Neuronal stem cell (in vitro differentiated cells): ENCODE results near the gene FAF1.

Experiments
- DNase-seq: peaks from one replicate; pipeline ENCODE4 v3.0.0-alpha.2; 2013; ENCODE audit warnings: low spot score
- H2AFZ ChIP-seq: one replicate; pipeline ENCODE4 v1.6.1; 2013; ENCODE audit warnings: mild to moderate bottlenecking, low read length, inconsistent platforms
- H2AK5ac ChIP-seq: 2 replicates; pipeline ENCODE4 v1.6.1; 2013; ENCODE audit warnings: low read depth, mild to moderate bottlenecking, inconsistent platforms, low read length, moderate library complexity, mixed read lengths
- H2BK120ac ChIP-seq: 2 replicates; pipeline ENCODE4 v1.6.1; 2013; ENCODE audit warnings: low read depth, mild to moderate bottlenecking, inconsistent platforms, low read length, moderate library complexity, mixed read lengths
- H2BK12ac ChIP-seq: one replicate; pipeline ENCODE4 v1.6.1; 2013; ENCODE audit warnings: low read length, inconsistent platforms
- H2BK15ac ChIP-seq: 2 replicates; pipeline ENCODE4 v1.6.1; 2013; ENCODE audit warnings: mild to moderate bottlenecking, low read length, inconsistent platforms, mixed read lengths
- H2BK5ac ChIP-seq: one replicate; pipeline ENCODE4 v1.6.1; 2013; ENCODE audit warnings: inconsistent platforms, mild to moderate bottlenecking, low read length, moderate library complexity
- H3K14ac ChIP-seq: one replicate; pipeline ENCODE4 v1.6.1; 2013; ENCODE audit warnings: low read length, inconsistent platforms
- H3K18ac ChIP-seq: 2 replicates; pipeline ENCODE4 v1.6.1; 2013; ENCODE audit warnings: low read length, inconsistent platforms
- H3K23ac ChIP-seq: 2 replicates; pipeline ENCODE4 v1.6.1; 2013; ENCODE audit warnings: low read depth, mild to moderate bottlenecking, mixed read lengths, low read length, inconsistent platforms; ENCODE audit not compliant: poor library complexity
- H3K27ac ChIP-seq: replicated peaks from 3 replicates; pipeline ENCODE4 v1.5.1; 2013; ENCODE audit warnings: low read length, inconsistent platforms
- H3K27me3 ChIP-seq, 3 experiments: 2 replicates each; pipeline ENCODE4 v1.6.1; 2013; ENCODE audit warnings: low read length in 3 of 3, mild to moderate bottlenecking in 2 of 3, inconsistent platforms in 1 of 3, low read depth in 1 of 3, mixed read lengths in 1 of 3, moderate library complexity in 1 of 3; ENCODE audit not compliant: control insufficient read depth in 3 of 3, insufficient read depth in 3 of 3
- H3K36me3 ChIP-seq, 2 donors: replicated peaks in 1 of 2; 2 replicates each; pipeline ENCODE4 v1.6.1; 2013; ENCODE audit warnings: low read length in 2 of 2; ENCODE audit not compliant: control insufficient read depth in 2 of 2, insufficient read depth in 2 of 2
- H3K4ac ChIP-seq: 2 replicates; pipeline ENCODE4 v1.6.1; 2013; ENCODE audit warnings: inconsistent platforms, mild to moderate bottlenecking, low read length, moderate library complexity
- H3K4me1 ChIP-seq, 2 donors: 1 replicate in 1 of 2; 2 replicates in 1 of 2; pipeline ENCODE4 v1.6.1; 2013; ENCODE audit warnings: low read length in 2 of 2, low read depth in 1 of 2; ENCODE audit not compliant: control insufficient read depth in 2 of 2, insufficient read depth in 1 of 2
- H3K4me2 ChIP-seq: one replicate; pipeline ENCODE4 v1.6.1; 2013; ENCODE audit warnings: mild to moderate bottlenecking, low read length, inconsistent platforms; ENCODE audit not compliant: insufficient read depth, poor library complexity, severe bottlenecking
- H3K4me3 ChIP-seq, 2 donors: 2 replicates each; pipeline ENCODE4 v1.5.1; 2013; ENCODE audit warnings: low read length in 2 of 2, mild to moderate bottlenecking in 2 of 2, inconsistent platforms in 1 of 2, moderate library complexity in 1 of 2
- H3K79me1 ChIP-seq: one replicate; pipeline ENCODE4 v1.6.1; 2013; ENCODE audit warnings: low read depth, mild to moderate bottlenecking, inconsistent platforms, low read length, moderate library complexity
- H3K9ac ChIP-seq: one replicate; pipeline ENCODE4 v1.6.1; 2013; ENCODE audit warnings: mild to moderate bottlenecking, low read depth, low read length, inconsistent platforms; ENCODE audit not compliant: poor library complexity
- H3K9me3 ChIP-seq, 2 donors: replicated peaks in 1 of 2; 2 replicates each; pipeline versions ENCODE3 to v1.6.1; 2013; ENCODE audit warnings: low read length in 2 of 2, mild to moderate bottlenecking in 2 of 2, inconsistent platforms in 1 of 2, low read depth in 1 of 2, mixed read lengths in 1 of 2, moderate library complexity in 1 of 2; ENCODE audit not compliant: control insufficient read depth in 2 of 2, insufficient read depth in 1 of 2
- H4K8ac ChIP-seq: one replicate; pipeline ENCODE4 v1.6.1; 2013; ENCODE audit warnings: low read depth, mild to moderate bottlenecking, inconsistent platforms, low read length, moderate library complexity
- H4K91ac ChIP-seq: one replicate; pipeline ENCODE4 v1.6.1; 2013; ENCODE audit warnings: low read length, low read depth, mild to moderate bottlenecking, inconsistent platforms; ENCODE audit not compliant: poor library complexity
- WGBS, 2 donors: extraction: QIAGEN DNeasy Blood & Tissue Kit; methylation state at CpG; one replicate each; pipeline ENCODE4 v1.1.7; 2013; ENCODE audit warnings: missing lambda C conversion rate in 2 of 2, mixed read lengths in 1 of 2; ENCODE audit not compliant: insufficient read length in 2 of 2, insufficient replicate concordance in 1 of 2; ENCODE audit errors: extremely low coverage in 2 of 2; 5-methylcytosine and 5-hydroxymethylcytosine counted together

Gene FAF1

DNA sequence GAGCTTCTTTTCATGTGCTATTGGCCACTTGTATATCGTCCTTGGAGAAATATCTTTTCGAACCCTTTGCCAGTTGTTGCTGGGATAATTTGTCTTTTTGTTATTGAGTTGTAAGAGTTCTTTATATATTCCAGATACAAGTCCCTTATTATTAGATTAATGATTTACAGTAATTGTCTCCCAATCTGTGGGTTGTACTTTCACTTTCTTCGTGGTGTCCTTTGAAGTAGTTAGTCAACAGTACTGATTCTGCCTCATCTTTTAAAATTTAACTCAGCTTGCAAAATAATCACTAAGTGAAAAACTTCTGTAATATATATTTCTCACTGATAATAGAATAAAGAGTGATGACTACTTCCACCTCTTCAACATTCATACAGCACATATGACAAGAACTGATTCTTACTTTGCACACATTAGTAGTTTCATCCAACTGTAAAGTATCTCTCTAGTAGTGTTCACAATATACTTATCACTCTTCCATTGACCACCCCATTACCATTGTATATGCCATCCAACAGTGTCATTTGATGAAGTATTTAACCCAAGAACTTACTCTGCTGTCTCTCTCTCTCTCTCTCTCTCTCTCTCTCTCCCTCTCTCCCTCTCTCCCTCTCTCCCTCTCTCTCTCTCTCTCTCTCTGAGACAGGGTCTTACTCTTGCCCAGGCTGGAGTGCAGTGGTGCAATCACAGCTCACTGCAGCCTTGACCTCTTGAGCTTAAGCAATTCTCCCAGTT lies 432.6 kb downstream of the FAF1 start:
- Histone ChIP-seq H4K91ac (no peak overlapping the region), H3K36me3 (no peaks in the 10 kb centered on the region), H2BK120ac (no peak overlapping the region), H3K9me3 (peaks cover 0 to 10% of the 10 kb centered on the region in 2 donors), H3K18ac (no peak overlapping the region), H2AFZ (no peak overlapping the region), H3K4me3 (no peak overlapping the region), H3K4ac (no peak overlapping the region), H3K4me2 (no peak overlapping the region), H2AK5ac (no peak overlapping the region), H3K27me3 (no peaks in the 10 kb centered on the region), H2BK5ac (no peak overlapping the region), H3K79me1 (no peaks in the 10 kb centered on the region), H4K8ac (no peak overlapping the region), H3K9ac (no peak overlapping the region), H3K27ac (no peak overlapping the region), H3K4me1 (no peaks in the 10 kb centered on the region), H2BK12ac (no peak overlapping the region), H3K14ac (no peak overlapping the region), H2BK15ac (no peak overlapping the region), H3K23ac (no peak overlapping the region)
- DNase-seq, result no peak
- no CpG with 5 or more reads among the region's 3 CpGs for WGBS, 2 donors

DNA sequence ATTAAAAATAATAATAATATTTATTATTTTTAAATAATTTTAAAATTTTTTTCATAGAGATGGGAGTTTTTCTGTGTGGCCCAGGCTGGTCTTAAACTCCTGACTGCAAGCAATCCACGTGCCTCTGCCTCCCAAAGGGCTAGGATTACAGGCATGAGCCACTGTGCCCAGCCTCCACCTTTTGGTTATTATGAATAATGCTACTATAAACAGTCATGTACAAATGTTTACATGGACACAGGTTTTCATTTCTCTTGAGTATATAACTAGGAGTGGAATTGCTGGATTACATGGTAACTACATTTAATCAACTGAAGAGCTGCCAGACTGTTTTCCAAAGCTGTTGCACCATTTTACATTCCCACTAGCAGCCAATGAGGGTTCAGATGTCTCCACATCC lies 433.6 kb downstream of the FAF1 start:
- no peak overlapping the region for H3K14ac ChIP-seq
- H3K9me3 ChIP-seq, result peaks cover 0 to 10% of the 10 kb centered on the region in 2 donors
- DNase-seq, result no peak
- no peak overlapping the region for H3K4me3 ChIP-seq
- H2BK12ac ChIP-seq, result no peak overlapping the region
- no peak overlapping the region for H3K4ac ChIP-seq
- no peak overlapping the region for H3K4me2 ChIP-seq
- no peak overlapping the region for H3K9ac ChIP-seq
- no peaks in the 10 kb centered on the region for H3K4me1 ChIP-seq
- no peak overlapping the region for H3K27ac ChIP-seq
- no peak overlapping the region for H2BK5ac ChIP-seq
- no peaks in the 10 kb centered on the region for H3K79me1 ChIP-seq
- no peaks in the 10 kb centered on the region for H3K36me3 ChIP-seq
- H3K27me3 ChIP-seq, result no peaks in the 10 kb centered on the region
- H4K91ac ChIP-seq, result no peak overlapping the region
- no peak overlapping the region for H4K8ac ChIP-seq
- H2AK5ac ChIP-seq, result no peak overlapping the region
- no CpG with 5 or more reads among the region's 1 CpG for WGBS, 2 donors
- no peak overlapping the region for H3K18ac ChIP-seq
- H3K23ac ChIP-seq, result no peak overlapping the region
- no peak overlapping the region for H2AFZ ChIP-seq
- H2BK120ac ChIP-seq, result no peak overlapping the region
- no peak overlapping the region for H2BK15ac ChIP-seq

DNA sequence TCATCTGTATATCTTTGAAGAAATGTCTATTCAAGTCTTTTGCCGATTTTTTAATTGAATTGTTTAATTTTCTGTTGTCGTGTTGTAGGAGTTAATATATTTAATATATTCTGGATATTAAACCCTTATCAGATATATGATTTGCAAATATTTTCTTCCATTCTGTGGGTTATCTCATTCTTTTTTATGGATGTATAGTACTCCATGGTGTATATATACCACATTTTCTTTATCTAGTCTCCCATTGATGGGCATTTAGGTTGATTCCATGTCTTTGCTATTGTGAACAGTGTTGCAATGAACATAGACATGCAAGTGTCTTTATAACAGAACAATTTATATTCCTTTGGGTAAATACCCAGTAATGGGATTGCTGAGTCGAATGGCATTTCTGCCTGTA lies 436.5 kb downstream of the FAF1 start:
- H3K4me1 ChIP-seq, result no peaks in the 10 kb centered on the region
- peaks cover 0 to 10% of the 10 kb centered on the region in 2 donors for H3K9me3 ChIP-seq
- DNase-seq, result no peak
- no peak overlapping the region for H3K9ac ChIP-seq
- no peak overlapping the region for H4K8ac ChIP-seq
- no peaks in the 10 kb centered on the region for H3K36me3 ChIP-seq
- H2BK120ac ChIP-seq, result no peak overlapping the region
- no peak overlapping the region for H4K91ac ChIP-seq
- no peak overlapping the region for H3K27ac ChIP-seq
- no peak overlapping the region for H2BK12ac ChIP-seq
- no peak overlapping the region for H3K4me3 ChIP-seq
- H2AK5ac ChIP-seq, result no peak overlapping the region
- no peak overlapping the region for H2BK5ac ChIP-seq
- no peak overlapping the region for H2AFZ ChIP-seq
- no peak overlapping the region for H3K23ac ChIP-seq
- H2BK15ac ChIP-seq, result no peak overlapping the region
- H3K79me1 ChIP-seq, result no peaks in the 10 kb centered on the region
- no peak overlapping the region for H3K4ac ChIP-seq
- H3K18ac ChIP-seq, result no peak overlapping the region
- WGBS, 2 donors, result no CpG with 5 or more reads among the region's 3 CpGs
- no peaks in the 10 kb centered on the region for H3K27me3 ChIP-seq
- H3K14ac ChIP-seq, result no peak overlapping the region
- H3K4me2 ChIP-seq, result no peak overlapping the region

DNA sequence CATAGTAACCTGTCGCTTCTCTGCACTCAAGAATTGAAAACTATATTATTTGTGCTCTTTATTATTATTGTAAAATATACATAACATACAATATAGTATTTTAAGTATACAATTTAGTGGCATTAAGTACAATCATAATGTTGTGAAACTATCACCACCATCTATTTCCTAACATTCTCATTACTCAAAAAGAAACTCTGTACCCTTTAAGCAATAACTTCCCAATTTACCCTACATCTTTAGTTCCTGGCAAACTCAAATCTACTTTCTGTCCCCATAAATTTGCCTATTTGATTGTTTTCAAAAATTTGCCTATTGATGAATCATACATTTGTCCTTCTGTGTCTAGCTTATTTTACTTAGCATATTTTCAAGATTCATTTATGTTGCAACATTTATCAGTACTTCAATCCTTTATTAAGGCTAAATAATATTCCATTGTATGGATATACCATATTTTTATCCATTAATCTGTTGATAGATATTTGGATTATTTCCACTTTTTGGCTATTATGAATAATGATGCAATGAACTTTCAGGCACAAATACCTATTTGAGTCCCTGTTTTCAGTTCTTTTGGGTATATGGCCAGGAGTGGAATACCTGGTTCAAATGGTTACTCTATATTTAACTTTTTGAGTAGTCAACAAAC lies 437.2 kb downstream of the FAF1 start:
- Histone ChIP-seq H3K23ac (no peak overlapping the region), H4K8ac (no peak overlapping the region), H3K4me1 (no peaks in the 10 kb centered on the region), H2AK5ac (no peak overlapping the region), H2BK15ac (no peak overlapping the region), H3K9ac (no peak overlapping the region), H3K79me1 (no peaks in the 10 kb centered on the region), H4K91ac (no peak overlapping the region), H3K9me3 (peaks cover 0 to 10% of the 10 kb centered on the region in 2 donors), H3K4me2 (no peak overlapping the region), H3K27ac (no peak overlapping the region), H3K18ac (no peak overlapping the region), H2BK5ac (no peak overlapping the region), H3K4ac (no peak overlapping the region), H2BK120ac (no peak overlapping the region), H3K4me3 (no peak overlapping the region), H2BK12ac (no peak overlapping the region), H3K27me3 (no peaks in the 10 kb centered on the region), H3K36me3 (no peaks in the 10 kb centered on the region), H3K14ac (no peak overlapping the region), H2AFZ (no peak overlapping the region)
- no peak for DNase-seq
- WGBS, 2 donors, result no CpG with 5 or more reads among the region's 1 CpG
